Neuronal stem cell (in vitro differentiated cells): Measurements from ENCODE around the gene DNM3.

Experiments
- DNase-seq: peaks from one replicate; pipeline ENCODE4 v3.0.0-alpha.2; 2013; ENCODE audit warnings: low spot score
- H2AFZ ChIP-seq: one replicate; pipeline ENCODE4 v1.6.1; 2013; ENCODE audit warnings: mild to moderate bottlenecking, low read length, inconsistent platforms
- H2AK5ac ChIP-seq: 2 replicates; pipeline ENCODE4 v1.6.1; 2013; ENCODE audit warnings: low read depth, mild to moderate bottlenecking, inconsistent platforms, low read length, moderate library complexity, mixed read lengths
- H2BK120ac ChIP-seq: 2 replicates; pipeline ENCODE4 v1.6.1; 2013; ENCODE audit warnings: low read depth, mild to moderate bottlenecking, inconsistent platforms, low read length, moderate library complexity, mixed read lengths
- H2BK12ac ChIP-seq: one replicate; pipeline ENCODE4 v1.6.1; 2013; ENCODE audit warnings: low read length, inconsistent platforms
- H2BK15ac ChIP-seq: 2 replicates; pipeline ENCODE4 v1.6.1; 2013; ENCODE audit warnings: mild to moderate bottlenecking, low read length, inconsistent platforms, mixed read lengths
- H2BK5ac ChIP-seq: one replicate; pipeline ENCODE4 v1.6.1; 2013; ENCODE audit warnings: inconsistent platforms, mild to moderate bottlenecking, low read length, moderate library complexity
- H3K14ac ChIP-seq: one replicate; pipeline ENCODE4 v1.6.1; 2013; ENCODE audit warnings: low read length, inconsistent platforms
- H3K18ac ChIP-seq: 2 replicates; pipeline ENCODE4 v1.6.1; 2013; ENCODE audit warnings: low read length, inconsistent platforms
- H3K23ac ChIP-seq: 2 replicates; pipeline ENCODE4 v1.6.1; 2013; ENCODE audit warnings: low read depth, mild to moderate bottlenecking, mixed read lengths, low read length, inconsistent platforms; ENCODE audit not compliant: poor library complexity
- H3K27ac ChIP-seq: replicated peaks from 3 replicates; pipeline ENCODE4 v1.5.1; 2013; ENCODE audit warnings: low read length, inconsistent platforms
- H3K27me3 ChIP-seq, 3 experiments: 2 replicates each; pipeline ENCODE4 v1.6.1; 2013; ENCODE audit warnings: low read length in 3 of 3, mild to moderate bottlenecking in 2 of 3, inconsistent platforms in 1 of 3, low read depth in 1 of 3, mixed read lengths in 1 of 3, moderate library complexity in 1 of 3; ENCODE audit not compliant: control insufficient read depth in 3 of 3, insufficient read depth in 3 of 3
- H3K36me3 ChIP-seq, 2 donors: replicated peaks in 1 of 2; 2 replicates each; pipeline ENCODE4 v1.6.1; 2013; ENCODE audit warnings: low read length in 2 of 2; ENCODE audit not compliant: control insufficient read depth in 2 of 2, insufficient read depth in 2 of 2
- H3K4ac ChIP-seq: 2 replicates; pipeline ENCODE4 v1.6.1; 2013; ENCODE audit warnings: inconsistent platforms, mild to moderate bottlenecking, low read length, moderate library complexity
- H3K4me1 ChIP-seq, 2 donors: 1 replicate in 1 of 2; 2 replicates in 1 of 2; pipeline ENCODE4 v1.6.1; 2013; ENCODE audit warnings: low read length in 2 of 2, low read depth in 1 of 2; ENCODE audit not compliant: control insufficient read depth in 2 of 2, insufficient read depth in 1 of 2
- H3K4me2 ChIP-seq: one replicate; pipeline ENCODE4 v1.6.1; 2013; ENCODE audit warnings: mild to moderate bottlenecking, low read length, inconsistent platforms; ENCODE audit not compliant: insufficient read depth, poor library complexity, severe bottlenecking
- H3K4me3 ChIP-seq, 2 donors: 2 replicates each; pipeline ENCODE4 v1.5.1; 2013; ENCODE audit warnings: low read length in 2 of 2, mild to moderate bottlenecking in 2 of 2, inconsistent platforms in 1 of 2, moderate library complexity in 1 of 2
- H3K79me1 ChIP-seq: one replicate; pipeline ENCODE4 v1.6.1; 2013; ENCODE audit warnings: low read depth, mild to moderate bottlenecking, inconsistent platforms, low read length, moderate library complexity
- H3K9ac ChIP-seq: one replicate; pipeline ENCODE4 v1.6.1; 2013; ENCODE audit warnings: mild to moderate bottlenecking, low read depth, low read length, inconsistent platforms; ENCODE audit not compliant: poor library complexity
- H3K9me3 ChIP-seq, 2 donors: replicated peaks in 1 of 2; 2 replicates each; pipeline versions ENCODE3 to v1.6.1; 2013; ENCODE audit warnings: low read length in 2 of 2, mild to moderate bottlenecking in 2 of 2, inconsistent platforms in 1 of 2, low read depth in 1 of 2, mixed read lengths in 1 of 2, moderate library complexity in 1 of 2; ENCODE audit not compliant: control insufficient read depth in 2 of 2, insufficient read depth in 1 of 2
- H4K8ac ChIP-seq: one replicate; pipeline ENCODE4 v1.6.1; 2013; ENCODE audit warnings: low read depth, mild to moderate bottlenecking, inconsistent platforms, low read length, moderate library complexity
- H4K91ac ChIP-seq: one replicate; pipeline ENCODE4 v1.6.1; 2013; ENCODE audit warnings: low read length, low read depth, mild to moderate bottlenecking, inconsistent platforms; ENCODE audit not compliant: poor library complexity
- WGBS, 2 donors: extraction: QIAGEN DNeasy Blood & Tissue Kit; methylation state at CpG; one replicate each; pipeline ENCODE4 v1.1.7; 2013; ENCODE audit warnings: missing lambda C conversion rate in 2 of 2, mixed read lengths in 1 of 2; ENCODE audit not compliant: insufficient read length in 2 of 2, insufficient replicate concordance in 1 of 2; ENCODE audit errors: extremely low coverage in 2 of 2; 5-methylcytosine and 5-hydroxymethylcytosine counted together

DNM3 gene

DNA sequence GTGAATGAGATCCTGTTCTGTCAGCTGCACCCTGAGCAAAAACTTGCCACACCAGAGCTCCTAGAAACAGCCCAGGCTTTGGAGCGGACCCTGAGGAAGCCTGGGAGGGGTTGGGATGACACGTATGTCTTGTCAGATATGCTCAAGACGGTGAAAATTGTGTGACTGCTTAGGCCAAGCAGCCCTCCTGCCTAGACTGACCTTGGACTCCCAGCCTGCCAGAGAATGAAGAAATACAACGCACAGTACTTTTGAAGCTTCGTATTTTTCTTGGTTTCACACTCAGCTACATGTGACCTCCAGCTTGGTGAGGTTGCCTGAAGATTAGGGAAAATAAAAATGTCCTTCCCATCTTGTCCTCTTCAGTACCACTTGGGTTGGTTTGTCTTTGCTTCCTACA lies 44.7 kb upstream of the DNM3 start:
- Histone ChIP-seq H3K14ac (no peak overlapping the region), H2AK5ac (no peak overlapping the region), H3K27ac (no peak overlapping the region), H2BK12ac (no peak overlapping the region), H3K4ac (no peak overlapping the region), H3K4me1 (no peaks in the 10 kb centered on the region), H2BK5ac (no peak overlapping the region), H2BK15ac (no peak overlapping the region), H3K36me3 (peaks cover 23 to 66% of the 10 kb centered on the region in 2 donors), H3K9me3 (no peaks in the 10 kb centered on the region), H3K4me3 (no peak overlapping the region), H3K27me3 (no peaks in the 10 kb centered on the region), H4K8ac (no peak overlapping the region), H3K23ac (no peak overlapping the region), H2BK120ac (no peak overlapping the region), H2AFZ (no peak overlapping the region), H3K18ac (no peak overlapping the region), H3K79me1 (no peaks in the 10 kb centered on the region), H3K4me2 (no peak overlapping the region), H3K9ac (no peak overlapping the region), H4K91ac (no peak overlapping the region)
- no CpG with 5 or more reads among the region's 5 CpGs for WGBS, 2 donors
- DNase-seq, result no peak

DNA sequence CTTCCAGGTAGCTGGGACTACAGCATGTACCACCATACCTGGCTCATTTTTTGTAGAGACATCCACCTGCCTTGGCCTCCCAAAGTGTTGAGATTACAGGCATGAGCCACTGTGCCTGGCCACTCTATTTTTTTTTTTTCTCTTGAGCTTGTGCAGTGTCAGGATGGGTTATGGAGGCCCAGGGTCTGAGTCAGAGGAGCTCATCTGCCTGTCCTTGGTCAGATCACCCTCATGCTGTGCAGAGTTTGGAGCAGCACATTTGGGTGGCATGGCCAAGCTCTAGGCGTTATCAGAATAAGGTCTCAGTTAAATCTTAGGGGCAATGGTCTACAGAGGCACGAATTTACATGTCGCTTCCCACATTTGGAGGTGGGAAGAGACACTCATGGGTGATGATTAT lies 43.0 kb upstream of the DNM3 start:
- Histone ChIP-seq H3K18ac (no peak overlapping the region), H2BK12ac (no peak overlapping the region), H4K91ac (no peak overlapping the region), H3K23ac (no peak overlapping the region), H3K79me1 (no peaks in the 10 kb centered on the region), H2BK15ac (no peak overlapping the region), H3K4me1 (no peaks in the 10 kb centered on the region), H3K9ac (no peak overlapping the region), H3K27ac (no peak overlapping the region), H3K4ac (no peak overlapping the region), H3K4me3 (no peak overlapping the region), H2AK5ac (no peak overlapping the region), H2BK5ac (no peak overlapping the region), H3K36me3 (peaks cover 12 to 48% of the 10 kb centered on the region in 2 donors), H3K27me3 (no peaks in the 10 kb centered on the region), H3K14ac (no peak overlapping the region), H3K4me2 (no peak overlapping the region), H2BK120ac (no peak overlapping the region), H4K8ac (no peak overlapping the region), H2AFZ (no peak overlapping the region), H3K9me3 (no peaks in the 10 kb centered on the region)
- WGBS, 2 donors, result no CpG with 5 or more reads among the region's 3 CpGs
- no peak for DNase-seq

DNA sequence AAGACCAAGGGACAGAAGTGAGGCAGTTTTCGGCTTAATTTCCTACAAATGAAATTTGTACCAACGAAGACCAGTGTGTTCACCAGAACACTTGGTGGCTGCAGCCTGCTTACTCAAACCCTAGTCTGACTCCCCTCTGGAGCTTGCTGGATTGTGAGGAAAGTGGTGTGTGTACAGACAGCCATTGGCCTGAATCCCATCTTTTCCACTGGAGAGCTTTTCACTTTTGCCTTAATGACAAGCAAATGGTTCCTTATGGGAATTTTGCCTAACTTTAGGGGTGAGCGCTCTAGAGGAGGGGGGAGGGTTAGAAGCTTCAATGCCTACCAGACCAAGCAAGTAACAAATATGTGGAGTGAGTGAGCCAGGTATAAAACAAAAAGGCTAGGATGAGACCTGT lies 42.5 kb upstream of the DNM3 start:
- Histone ChIP-seq H3K36me3 (peaks cover 12 to 44% of the 10 kb centered on the region in 2 donors), H3K4me2 (no peak overlapping the region), H3K23ac (no peak overlapping the region), H2BK12ac (no peak overlapping the region), H3K4ac (no peak overlapping the region), H3K79me1 (no peaks in the 10 kb centered on the region), H2BK120ac (no peak overlapping the region), H2AFZ (no peak overlapping the region), H3K14ac (no peak overlapping the region), H3K9ac (no peak overlapping the region), H4K91ac (no peak overlapping the region), H2BK15ac (no peak overlapping the region), H3K4me1 (no peaks in the 10 kb centered on the region), H2AK5ac (no peak overlapping the region), H2BK5ac (no peak overlapping the region), H3K4me3 (no peak overlapping the region), H3K27ac (no peak overlapping the region), H4K8ac (no peak overlapping the region), H3K18ac (no peak overlapping the region), H3K27me3 (no peaks in the 10 kb centered on the region), H3K9me3 (no peaks in the 10 kb centered on the region)
- DNase-seq, result no peak
- no CpG with 5 or more reads among the region's 3 CpGs for WGBS, 2 donors

DNA sequence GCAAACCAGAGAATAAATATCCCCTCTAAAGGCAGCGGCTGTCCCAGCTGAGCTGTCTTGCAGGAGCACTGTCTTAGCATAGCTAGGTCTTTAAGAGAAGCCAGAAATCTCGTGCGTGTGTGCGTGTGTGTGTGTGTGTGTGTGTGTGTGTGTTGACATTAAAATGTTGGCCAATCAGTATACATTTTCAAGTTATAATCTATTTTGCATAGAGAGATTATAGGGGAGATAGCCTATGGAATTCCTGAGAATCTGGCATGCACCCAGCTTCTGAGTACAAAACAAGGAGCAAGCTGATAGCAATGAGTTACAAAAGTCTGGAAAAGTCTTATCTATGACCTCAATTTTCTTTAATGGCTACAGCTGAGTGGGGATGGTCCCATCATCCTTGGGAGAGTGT lies 42.1 kb upstream of the DNM3 start:
- H3K4me1 ChIP-seq, result no peaks in the 10 kb centered on the region
- H3K36me3 ChIP-seq, result peaks cover 9 to 40% of the 10 kb centered on the region in 2 donors
- H3K9ac ChIP-seq, result no peak overlapping the region
- H4K91ac ChIP-seq, result no peak overlapping the region
- no peak overlapping the region for H3K18ac ChIP-seq
- no peak overlapping the region for H3K23ac ChIP-seq
- H3K4ac ChIP-seq, result no peak overlapping the region
- H3K27ac ChIP-seq, result no peak overlapping the region
- H3K14ac ChIP-seq, result no peak overlapping the region
- H2AFZ ChIP-seq, result no peak overlapping the region
- H2BK12ac ChIP-seq, result no peak overlapping the region
- no peak overlapping the region for H2BK120ac ChIP-seq
- no CpG with 5 or more reads among the region's 4 CpGs for WGBS, 2 donors
- H4K8ac ChIP-seq, result no peak overlapping the region
- no peak overlapping the region for H2AK5ac ChIP-seq
- no peaks in the 10 kb centered on the region for H3K27me3 ChIP-seq
- H2BK15ac ChIP-seq, result no peak overlapping the region
- H3K4me2 ChIP-seq, result no peak overlapping the region
- no peak overlapping the region for H2BK5ac ChIP-seq
- no peaks in the 10 kb centered on the region for H3K9me3 ChIP-seq
- H3K79me1 ChIP-seq, result no peaks in the 10 kb centered on the region
- no peak for DNase-seq
- H3K4me3 ChIP-seq, result no peak overlapping the region
